ENCODE results near the gene KIN. TPM values are rescaled to one million over a fixed set of nuclear protein-coding genes. Genes with fewer than 3 reads are reported as not detected.
"Not testable (repeated sequence)": the region's sequence is repeated elsewhere in the genome, so short reads cannot be mapped to it uniquely, and the experiment has no call there.

KIN gene
- total RNA-seq, 1 experiment from 2014 or later = 13.0 TPM

- no peak for DNase-seq (ENCODE audit: unreplicated experiment)
- Mint-ChIP-seq H3K4me1 (ENCODE audit: insufficient read depth, unreplicated experiment) (peaks cover 24% of the 10 kb centered on the region), H3K27ac (ENCODE audit: low read depth, unreplicated experiment) (peak overlapping the region; percentile 57), H3K36me3 (ENCODE audit: insufficient read depth, unreplicated experiment) (peaks cover 13% of the 10 kb centered on the region), H3K27me3 (ENCODE audit: insufficient read depth, unreplicated experiment) (no peaks in the 10 kb centered on the region), H3K4me3 (ENCODE audit: unreplicated experiment) (peak overlapping the region; percentile 94), H3K9me3 (ENCODE audit: unreplicated experiment) (no peaks in the 10 kb centered on the region)
- intact Hi-C loops (cut with micrococcal nuclease) = no loop called here
- TSS peak; percentile 70 for BruUV-seq (replicated peaks)
- TF ChIP-seq CTCF (IDR thresholded peaks at IDR 0.05; ENCODE audit: unreplicated experiment) = no peak
- POLR2A ChIA-PET = interaction anchor here (0.8 to 8.4 kb wide), 20 partner anchors 8 to 1485 kb away, joined by 3 to 129 read pairs (median 4); partner anchors contain the start of genes ATP5F1C and KIN
- CTCF ChIA-PET = interaction anchor here (0.6 to 3.4 kb wide), 9 partner anchors 9 to 1657 kb away, joined by 3 to 15 read pairs (median 4); partner anchors contain the start of genes ATP5F1C and KIN
Observed at GRCh38 chr10:7817576-7817975, 29.8 kb upstream of the KIN start.

- no peak overlapping the region for H3K4me3 Mint-ChIP-seq (ENCODE audit: unreplicated experiment)
- DNase-seq (ENCODE audit: unreplicated experiment) = no peak
- BruUV-seq (replicated peaks) = no TSS peak
- peaks cover 22% of the 10 kb centered on the region for H3K36me3 Mint-ChIP-seq (ENCODE audit: insufficient read depth, unreplicated experiment)
- H3K27me3 Mint-ChIP-seq (ENCODE audit: insufficient read depth, unreplicated experiment) = no peaks in the 10 kb centered on the region
- no peak overlapping the region for H3K27ac Mint-ChIP-seq (ENCODE audit: low read depth, unreplicated experiment)
- TF ChIP-seq CTCF (IDR thresholded peaks at IDR 0.05; ENCODE audit: unreplicated experiment) = no peak
- CTCF ChIA-PET = interaction anchor here (0.5 kb wide), 1 partner anchor 1398 kb away, joined by 3 read pairs; no protein-coding TSS in a partner anchor
- H3K9me3 Mint-ChIP-seq (ENCODE audit: unreplicated experiment) = no peaks in the 10 kb centered on the region
- POLR2A ChIA-PET = interaction anchor here (1.6 kb wide), 1 partner anchor 25 kb away, joined by 4 read pairs; the partner anchor contains the start of genes ATP5F1C and KIN
- intact Hi-C loops (cut with micrococcal nuclease) = no loop called here
- peaks cover 4% of the 10 kb centered on the region for H3K4me1 Mint-ChIP-seq (ENCODE audit: insufficient read depth, unreplicated experiment)
Observed at GRCh38 chr10:7813481-7813880, 25.7 kb upstream of the KIN start.

- BruUV-seq (replicated peaks); CTCF ChIA-PET; H3K4me1 Mint-ChIP-seq (ENCODE audit: insufficient read depth, unreplicated experiment); intact Hi-C loops (cut with micrococcal nuclease); DNase-seq (ENCODE audit: unreplicated experiment); H3K4me3 Mint-ChIP-seq (ENCODE audit: unreplicated experiment); H3K9me3 Mint-ChIP-seq (ENCODE audit: unreplicated experiment); H3K27me3 Mint-ChIP-seq (ENCODE audit: insufficient read depth, unreplicated experiment); H3K27ac Mint-ChIP-seq (ENCODE audit: low read depth, unreplicated experiment): not testable (repeated sequence)
- peaks cover 39% of the 10 kb centered on the region for H3K36me3 Mint-ChIP-seq (ENCODE audit: insufficient read depth, unreplicated experiment)
- POLR2A ChIA-PET = interaction anchor here (0.7 to 6.5 kb wide), 2 partner anchors 23 to 24 kb away, joined by 4 to 49 read pairs; partner anchors contain the start of genes ATP5F1C and KIN
Observed at GRCh38 chr10:7811743-7812142, 23.9 kb upstream of the KIN start.

- intact Hi-C loops (cut with micrococcal nuclease) = no loop called here
- ChIA-PET POLR2A (interaction anchor here (3.0 to 6.5 kb wide), 2 partner anchors 8 to 23 kb away, joined by 23 to 49 read pairs; partner anchors contain the start of genes ATP5F1C, KIN and TAF3), CTCF (interaction anchor here (0.6 to 1.4 kb wide), 2 partner anchors 9 to 17 kb away, joined by 3 read pairs; no protein-coding TSS in a partner anchor)
- peaks cover 46% of the 10 kb centered on the region for H3K36me3 Mint-ChIP-seq (ENCODE audit: insufficient read depth, unreplicated experiment)
- no peak for TF ChIP-seq CTCF (IDR thresholded peaks at IDR 0.05; ENCODE audit: unreplicated experiment)
- no peak for DNase-seq (ENCODE audit: unreplicated experiment)
- no peaks in the 10 kb centered on the region for H3K4me1 Mint-ChIP-seq (ENCODE audit: insufficient read depth, unreplicated experiment)
- no peaks in the 10 kb centered on the region for H3K9me3 Mint-ChIP-seq (ENCODE audit: unreplicated experiment)
- BruUV-seq (replicated peaks) = no TSS peak
- H3K27me3 Mint-ChIP-seq (ENCODE audit: insufficient read depth, unreplicated experiment) = no peaks in the 10 kb centered on the region
- H3K27ac Mint-ChIP-seq (ENCODE audit: low read depth, unreplicated experiment) = no peak overlapping the region
- no peak overlapping the region for H3K4me3 Mint-ChIP-seq (ENCODE audit: unreplicated experiment)
Observed at GRCh38 chr10:7811000-7811399, 23.2 kb upstream of the KIN start.

Measured in MCF 10A (cell line).